ENCODE measurements around the gene MRPL40.

MRPL40 gene

DNA sequence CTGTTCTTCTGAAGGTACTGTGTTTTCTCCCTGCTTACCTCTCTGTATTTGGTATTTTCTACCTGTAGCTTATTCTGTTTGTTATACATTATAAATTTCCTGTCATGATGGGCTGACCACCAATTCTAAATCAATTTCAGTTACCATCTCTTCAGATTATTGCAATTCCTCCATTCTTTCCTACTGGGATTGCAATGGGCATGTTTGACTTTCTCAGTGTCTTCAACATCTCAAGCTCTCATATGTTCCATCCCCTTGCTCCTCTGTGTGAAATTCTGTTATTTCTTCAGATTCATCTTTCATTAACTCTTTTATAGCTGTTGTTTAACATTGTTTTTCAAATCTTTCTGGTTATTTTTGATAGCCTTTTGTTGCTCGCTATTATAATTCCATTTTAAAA is 30.7 kb downstream of the MRPL40 start:
- no peak for DNase-seq (ENCODE audit: low read depth)

DNA sequence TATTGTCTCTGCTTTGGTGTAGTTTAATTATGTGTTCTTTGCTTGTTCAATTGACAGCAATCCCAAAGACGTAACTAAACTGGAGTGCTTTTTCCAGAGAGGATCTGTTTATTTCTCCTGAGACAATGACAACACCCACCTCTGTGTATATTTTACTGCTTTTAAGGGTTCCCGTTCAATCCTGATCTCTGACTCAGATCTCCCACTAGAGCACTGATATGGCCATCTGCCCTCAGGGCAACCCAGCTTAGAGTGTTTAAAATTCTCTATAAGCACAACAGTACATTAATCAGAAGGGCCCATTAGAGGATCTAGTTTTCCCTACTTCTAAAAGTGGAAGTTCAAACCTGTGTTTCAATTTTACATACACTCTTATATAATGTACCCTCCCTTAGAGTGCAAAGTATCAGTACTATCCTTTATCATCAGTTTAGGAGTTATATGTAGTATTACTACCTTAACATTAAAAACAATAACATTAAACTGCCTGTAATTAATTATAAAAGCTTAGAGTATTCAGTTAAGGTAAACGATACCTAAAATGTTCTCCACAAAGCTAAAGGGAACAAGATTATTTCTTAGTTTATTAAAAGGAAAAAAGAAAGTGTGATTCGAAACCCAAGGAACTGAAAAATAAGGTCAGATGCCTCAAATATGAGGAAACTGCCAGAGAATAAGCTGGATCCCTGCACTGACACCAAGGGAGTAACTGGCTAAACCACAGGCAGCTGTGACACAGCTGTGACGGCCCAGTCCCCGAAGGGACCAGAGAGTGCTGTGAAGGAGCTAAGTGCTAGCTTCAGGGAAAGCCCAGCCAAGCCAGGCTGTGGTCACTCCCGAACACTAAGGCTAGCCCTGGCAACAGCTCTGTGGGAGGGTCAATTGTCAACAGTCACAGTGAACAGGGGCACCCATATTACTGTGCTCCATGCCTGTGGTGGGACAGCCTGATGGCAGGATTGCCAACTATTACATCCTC is 31.4 kb downstream of the MRPL40 start:
- DNase-seq (ENCODE audit: low read depth) = no peak

DNA sequence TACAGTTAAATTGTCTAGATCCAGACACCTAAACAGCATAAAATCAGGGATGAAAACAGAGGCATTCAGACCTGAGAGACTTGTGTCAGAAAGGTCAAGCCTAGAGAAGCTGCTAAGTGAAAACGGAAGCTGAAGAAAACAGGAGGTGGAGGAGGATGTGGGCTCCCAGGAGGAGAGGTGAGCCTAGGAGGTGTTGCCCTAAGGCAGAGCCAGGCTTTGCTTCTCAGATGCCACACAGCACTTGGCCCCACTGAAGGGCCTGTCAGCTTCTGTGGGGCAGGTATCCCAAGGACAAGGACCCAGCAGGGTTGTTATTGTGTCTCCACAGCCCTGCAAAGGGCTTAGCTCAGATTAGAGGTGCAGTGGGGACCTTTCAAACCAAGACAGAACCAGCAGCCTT is 32.2 kb downstream of the MRPL40 start:
- no peak for DNase-seq (ENCODE audit: low read depth)

DNA sequence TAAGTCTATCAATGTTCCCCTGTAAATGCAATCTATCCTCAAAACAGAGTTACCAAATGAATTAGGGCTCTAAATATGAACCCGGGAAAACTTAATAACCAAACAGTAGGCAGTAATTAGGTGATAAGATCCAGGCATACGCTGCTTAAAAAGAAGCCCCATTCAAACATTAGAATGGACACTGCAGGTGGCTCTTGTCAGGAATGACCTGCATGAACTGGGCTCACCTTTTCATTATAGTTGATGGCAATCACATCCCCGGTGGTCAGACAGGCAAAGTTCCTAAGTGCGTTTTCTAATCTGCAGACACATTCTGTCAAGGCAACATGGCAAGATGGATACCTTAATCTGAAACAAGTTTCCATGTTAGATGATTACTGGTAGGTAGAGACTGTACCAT is 32.6 kb downstream of the MRPL40 start:
- DNase-seq (ENCODE audit: low read depth) = no peak

DNA sequence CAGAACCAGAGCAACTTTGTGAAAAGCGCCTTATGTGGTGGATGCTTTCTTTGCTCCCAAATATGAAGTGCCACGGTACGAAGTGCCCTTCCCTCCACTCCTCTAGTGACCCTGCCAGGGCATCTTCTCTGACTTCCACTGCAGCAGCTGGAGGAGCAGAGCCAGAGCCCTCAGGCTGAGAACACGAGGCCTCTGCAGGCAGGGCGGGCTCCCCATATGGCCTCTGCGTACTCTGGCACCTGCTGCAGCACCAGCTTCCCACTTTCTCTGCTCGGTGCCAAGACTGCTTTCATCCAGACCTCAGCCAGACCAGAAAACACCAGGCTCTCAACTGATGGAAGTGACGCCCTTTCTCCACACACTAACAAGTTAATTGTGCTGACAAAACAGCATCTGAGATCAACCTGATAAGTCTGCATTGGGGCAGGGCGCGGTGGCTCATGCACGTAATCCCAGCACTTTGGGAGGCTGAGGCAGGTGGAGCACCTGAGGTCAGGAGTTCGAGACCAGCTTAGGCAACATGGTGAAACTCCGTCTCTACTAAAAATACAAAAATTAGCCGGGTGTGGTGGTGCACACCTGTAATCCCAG is 33.9 kb downstream of the MRPL40 start:
- DNase-seq (ENCODE audit: low read depth) = no peak

DNA sequence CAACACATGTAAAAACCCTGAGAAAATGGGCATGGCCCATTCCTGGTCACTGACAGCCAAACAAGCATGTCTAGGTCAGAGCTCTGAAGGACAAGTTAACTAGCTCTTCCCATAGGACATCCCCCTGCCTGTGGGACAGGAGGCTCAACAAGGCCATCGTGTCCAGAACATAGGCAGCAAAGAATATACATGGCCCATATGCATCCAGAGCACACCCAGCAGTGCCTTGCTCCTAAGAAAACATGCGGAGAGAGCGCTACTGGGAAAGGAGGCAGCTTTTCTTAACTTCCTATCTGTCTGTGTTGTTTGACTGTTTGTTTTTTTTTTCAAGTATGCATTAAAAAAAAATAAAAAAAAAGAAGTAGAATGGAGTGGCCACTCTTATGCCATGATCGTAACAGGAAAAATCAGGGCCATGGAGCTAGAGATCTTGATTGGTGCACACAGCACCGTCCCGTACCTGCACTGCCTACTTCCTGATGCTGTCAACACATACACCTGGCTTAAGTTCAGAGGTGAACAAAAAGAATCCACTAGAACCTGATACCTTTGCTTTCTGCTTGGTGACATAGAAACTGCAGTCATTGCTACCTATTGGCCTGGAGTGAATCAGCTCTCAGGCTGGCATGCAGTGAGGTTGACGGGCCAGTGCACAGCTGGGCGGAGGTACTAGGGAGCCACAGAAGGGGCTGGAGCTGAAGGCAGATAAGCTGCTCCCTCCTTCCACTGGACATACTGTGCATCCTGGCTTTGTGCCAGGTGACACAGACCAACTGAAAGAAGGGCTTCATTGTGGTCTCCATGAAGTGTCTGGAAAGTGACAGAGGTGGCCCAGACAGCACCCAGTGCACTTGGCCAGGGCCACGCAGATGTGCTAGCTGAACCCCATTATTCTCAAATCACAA is 34.8 kb downstream of the MRPL40 start:
- no peak for DNase-seq (ENCODE audit: low read depth)

DNA sequence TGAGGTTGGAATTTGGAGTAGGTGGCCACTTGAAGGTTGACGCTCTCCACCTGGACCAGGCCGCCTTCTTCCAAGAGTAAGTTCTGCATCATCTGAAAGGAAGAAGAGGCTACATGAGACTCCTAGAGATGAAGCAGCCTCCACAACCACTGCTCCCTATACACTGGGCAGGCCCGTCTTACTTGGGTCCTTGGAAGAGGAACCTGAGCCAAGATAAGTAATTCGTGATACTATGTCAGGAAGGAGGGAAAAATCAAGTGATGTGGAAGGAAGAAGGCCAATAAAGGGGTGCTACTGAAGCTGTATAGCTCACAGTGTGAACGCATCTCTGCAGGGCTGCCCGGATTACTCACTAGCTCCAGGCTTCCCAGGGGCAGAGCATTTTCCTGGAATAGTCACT is 35.6 kb downstream of the MRPL40 start:
- DNase-seq (ENCODE audit: low read depth) = no peak

DNA sequence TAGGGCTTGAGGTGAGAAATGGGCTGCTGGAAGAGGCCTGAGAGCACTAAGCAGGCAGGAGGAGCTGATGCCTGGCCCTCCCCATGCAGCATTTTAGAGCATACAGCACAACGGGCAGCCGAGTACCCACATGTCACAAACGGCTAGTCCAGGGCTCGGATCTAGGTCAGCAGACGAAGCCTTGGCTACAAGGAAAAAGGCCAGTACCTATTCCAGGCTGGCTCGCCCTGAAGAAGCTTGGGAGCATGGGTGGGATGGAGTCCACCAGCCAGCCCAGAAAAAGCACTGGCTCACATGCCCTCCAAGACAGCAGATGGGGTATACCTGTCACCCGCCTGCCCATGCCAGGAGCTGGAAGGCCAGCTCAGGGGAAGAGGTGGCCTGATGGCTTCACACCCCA is 37.1 kb downstream of the MRPL40 start:
- no peak for DNase-seq (ENCODE audit: low read depth)

DNA sequence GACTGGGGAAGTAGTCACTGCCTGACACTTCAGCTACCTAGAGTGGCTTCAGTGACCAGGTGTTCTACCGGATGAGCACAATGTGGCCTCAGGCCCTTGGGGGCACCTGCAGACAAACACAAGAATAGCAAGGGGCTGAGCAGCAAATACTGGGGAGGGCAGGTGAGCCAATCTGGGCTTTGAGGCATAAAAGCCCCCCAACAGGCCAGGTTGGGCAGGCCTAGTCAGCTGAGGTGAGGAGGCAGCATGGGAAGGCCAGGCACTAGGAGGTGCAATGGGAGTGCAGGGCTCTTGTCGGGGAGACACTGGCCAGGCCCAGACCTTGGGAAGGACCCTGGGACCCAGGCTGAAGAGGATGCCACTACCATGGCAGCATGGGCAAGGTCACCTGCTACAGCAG is 37.7 kb downstream of the MRPL40 start:
- DNase-seq (ENCODE audit: low read depth) = no peak

DNA sequence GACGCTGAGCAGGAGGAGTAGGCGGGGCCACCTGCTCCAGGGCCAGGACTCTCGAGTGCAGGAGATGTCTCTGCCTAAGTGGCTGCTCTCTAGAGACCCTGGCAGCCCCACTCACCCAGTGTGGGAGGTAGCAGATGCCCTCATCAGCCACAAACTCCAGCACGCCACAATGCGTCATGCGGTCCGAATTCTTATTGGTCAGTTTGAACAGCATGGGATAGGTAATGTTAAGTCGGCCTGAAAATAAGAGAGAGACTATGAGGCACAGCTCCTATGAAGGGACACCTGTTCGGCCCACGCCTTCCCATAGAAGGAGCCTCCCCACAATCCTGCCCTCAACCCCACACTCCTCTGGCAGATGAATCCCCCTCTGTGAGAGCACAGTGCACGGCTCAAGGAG is 39.2 kb downstream of the MRPL40 start:
- no peak for DNase-seq (ENCODE audit: low read depth)

DNA sequence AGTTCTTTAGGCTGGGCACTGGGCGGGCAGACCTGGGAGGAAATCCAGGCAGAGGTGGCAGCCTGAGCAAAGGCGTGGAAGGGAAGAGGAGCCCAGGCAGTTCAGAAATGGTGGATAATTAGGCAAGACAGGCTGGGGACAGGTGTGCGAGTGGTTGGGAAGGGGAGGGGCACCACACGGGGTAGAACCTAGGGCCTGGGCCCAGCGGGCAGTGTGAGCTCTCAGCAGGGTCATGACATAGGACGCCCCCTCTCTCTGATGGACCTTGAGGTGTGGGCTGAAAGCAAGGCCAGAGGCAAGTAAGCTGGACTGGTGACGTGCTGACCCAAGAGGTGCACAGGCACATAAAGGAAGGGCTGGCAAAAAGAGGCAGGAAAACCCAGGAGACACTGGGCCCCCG is 39.9 kb downstream of the MRPL40 start:
- DNase-seq (ENCODE audit: low read depth) = no peak

DNA sequence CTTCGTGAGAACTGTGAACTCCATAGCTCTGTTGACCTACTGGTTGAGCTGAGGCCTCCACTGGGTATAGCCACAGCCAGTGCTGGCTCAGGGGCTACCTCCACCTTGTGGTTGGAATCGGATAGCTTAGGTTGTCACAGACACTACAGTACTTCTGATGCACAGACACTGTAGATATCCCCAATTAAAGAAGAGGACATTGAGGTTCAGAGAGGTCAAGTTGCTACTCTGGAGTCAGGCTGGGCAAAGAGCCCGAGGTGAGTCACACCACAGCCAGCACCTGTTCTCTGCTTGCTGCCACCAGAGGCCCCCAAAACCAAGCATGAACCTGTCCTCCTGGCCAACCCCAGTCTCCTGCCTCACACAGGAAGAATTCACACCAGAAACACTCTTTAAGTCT is 41.2 kb downstream of the MRPL40 start:
- no peak for DNase-seq (ENCODE audit: low read depth)

DNA sequence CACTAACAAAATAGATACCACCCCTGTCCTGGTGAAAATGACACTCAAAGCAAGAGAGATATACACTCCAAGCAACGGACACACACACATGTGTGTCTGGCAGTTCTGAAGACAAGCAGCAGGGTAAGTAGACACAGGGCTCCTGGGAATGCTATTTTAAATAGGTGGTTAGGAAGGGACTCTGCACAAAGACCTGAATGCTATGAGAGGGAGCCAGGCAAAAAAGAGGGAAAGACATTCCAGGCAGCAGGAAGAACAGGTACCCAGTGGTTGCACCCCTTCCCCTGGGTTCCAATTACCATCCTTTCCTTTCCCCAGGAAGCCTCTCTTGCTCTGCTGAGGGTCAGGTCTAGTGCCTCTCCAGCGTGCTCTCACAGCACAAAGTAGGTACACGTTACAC is 43.7 kb downstream of the MRPL40 start:
- no peak for DNase-seq (ENCODE audit: low read depth)

DNA sequence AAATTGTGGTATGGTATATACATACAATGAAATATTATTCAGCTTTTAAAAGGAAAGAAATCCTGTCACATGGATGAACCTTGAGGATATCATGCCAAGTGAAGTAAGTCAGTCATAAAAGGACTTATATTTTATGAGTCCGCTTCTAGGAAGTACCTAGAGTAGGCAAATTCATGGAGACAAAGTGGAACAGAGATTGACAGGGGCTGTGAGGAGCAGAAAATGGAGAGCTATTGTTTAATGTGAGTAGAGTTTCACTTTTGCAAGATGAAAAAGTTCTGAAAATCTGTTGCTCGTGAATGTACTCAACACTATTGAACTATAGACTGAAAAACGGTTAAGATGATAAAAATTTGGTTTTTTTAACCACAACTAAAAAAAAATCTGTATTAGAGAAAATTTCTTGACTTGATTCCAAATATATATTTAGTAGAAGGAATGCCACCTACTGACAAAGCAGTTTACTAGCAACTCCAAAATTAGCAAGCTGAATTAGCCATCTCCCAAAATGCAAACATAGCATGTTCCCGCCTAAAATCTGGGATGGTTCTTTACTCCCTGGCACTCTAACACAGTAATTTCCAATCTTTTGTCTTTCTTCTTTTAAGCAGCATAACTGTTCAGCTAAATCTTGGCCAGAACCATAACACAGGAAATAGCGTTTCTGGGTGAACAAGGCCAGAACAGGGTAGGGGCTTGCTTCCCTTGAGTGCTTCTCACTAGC is 45.1 kb downstream of the MRPL40 start:
- DNase-seq (ENCODE audit: low read depth) = no peak

DNA sequence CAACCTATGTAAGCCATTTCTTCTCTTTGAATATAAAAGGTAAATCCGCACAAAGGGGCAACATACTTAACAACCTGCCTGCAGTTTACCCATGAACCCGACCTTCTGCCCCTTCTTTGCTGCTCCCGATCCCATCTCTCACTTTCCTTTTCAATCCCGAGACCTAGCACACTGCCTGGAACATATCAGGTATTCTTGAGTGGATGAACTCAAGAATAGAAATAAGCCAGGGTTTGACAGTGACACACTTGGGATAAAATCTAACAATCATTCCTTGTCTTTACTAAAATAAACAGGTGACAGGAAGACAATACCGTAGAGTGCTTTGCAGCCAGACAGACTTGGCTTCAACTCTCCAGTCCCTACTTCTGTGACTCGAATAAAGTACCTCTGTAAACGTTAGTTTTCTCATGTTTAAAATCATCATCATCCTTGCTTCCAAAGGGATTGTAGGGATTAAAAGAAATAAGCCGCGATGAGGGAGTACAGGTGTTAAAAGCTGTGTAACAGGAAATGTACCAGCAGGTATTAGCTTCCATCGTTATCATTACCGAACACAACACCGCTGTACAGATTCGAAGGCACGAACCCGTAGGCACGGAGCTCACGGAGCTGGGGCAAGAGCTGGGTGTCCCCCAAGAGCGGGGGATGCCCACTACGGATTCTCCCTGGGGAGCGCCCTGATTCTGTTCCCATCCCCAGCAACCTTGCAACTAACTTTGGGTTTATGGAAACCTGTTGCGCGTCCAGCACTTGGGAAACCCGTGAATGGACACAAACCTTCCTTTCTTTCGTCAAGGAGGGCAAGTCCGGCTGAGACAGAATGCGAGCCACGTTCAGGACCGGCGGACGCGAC is 45.9 kb downstream of the MRPL40 start:
- no peak for DNase-seq (ENCODE audit: low read depth)

DNA sequence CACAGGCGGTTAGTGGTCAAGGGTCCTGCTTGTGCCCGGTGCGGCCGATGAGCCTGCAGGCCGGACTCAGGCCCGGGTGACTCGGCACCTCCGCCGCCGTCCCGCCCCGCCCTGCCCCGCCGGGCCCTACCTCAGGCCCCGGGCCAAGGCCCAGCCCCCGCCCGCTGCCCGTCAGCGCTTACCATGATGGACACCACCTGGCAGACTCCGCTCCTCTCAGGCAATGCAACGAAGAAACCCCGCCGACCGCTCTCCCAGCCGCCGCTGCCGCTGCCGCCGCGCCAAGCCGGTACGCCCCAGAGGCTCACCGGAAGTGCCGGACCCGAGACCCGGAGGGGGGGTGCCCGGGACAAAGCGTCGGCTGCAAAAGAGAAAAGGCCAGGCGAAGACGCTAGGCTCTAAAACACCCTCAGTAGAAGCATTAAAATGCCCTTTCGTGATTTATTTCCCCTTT is 46.6 kb downstream of the MRPL40 start, which contains the start of gene UFD1:
UFD1 (minus strand) TSS at position 293 of the 454 bp plus-strand sequence; CDS start at position 185, 108 bp downstream.
- DNase-seq (ENCODE audit: low read depth) = peak; percentile 70

DNA sequence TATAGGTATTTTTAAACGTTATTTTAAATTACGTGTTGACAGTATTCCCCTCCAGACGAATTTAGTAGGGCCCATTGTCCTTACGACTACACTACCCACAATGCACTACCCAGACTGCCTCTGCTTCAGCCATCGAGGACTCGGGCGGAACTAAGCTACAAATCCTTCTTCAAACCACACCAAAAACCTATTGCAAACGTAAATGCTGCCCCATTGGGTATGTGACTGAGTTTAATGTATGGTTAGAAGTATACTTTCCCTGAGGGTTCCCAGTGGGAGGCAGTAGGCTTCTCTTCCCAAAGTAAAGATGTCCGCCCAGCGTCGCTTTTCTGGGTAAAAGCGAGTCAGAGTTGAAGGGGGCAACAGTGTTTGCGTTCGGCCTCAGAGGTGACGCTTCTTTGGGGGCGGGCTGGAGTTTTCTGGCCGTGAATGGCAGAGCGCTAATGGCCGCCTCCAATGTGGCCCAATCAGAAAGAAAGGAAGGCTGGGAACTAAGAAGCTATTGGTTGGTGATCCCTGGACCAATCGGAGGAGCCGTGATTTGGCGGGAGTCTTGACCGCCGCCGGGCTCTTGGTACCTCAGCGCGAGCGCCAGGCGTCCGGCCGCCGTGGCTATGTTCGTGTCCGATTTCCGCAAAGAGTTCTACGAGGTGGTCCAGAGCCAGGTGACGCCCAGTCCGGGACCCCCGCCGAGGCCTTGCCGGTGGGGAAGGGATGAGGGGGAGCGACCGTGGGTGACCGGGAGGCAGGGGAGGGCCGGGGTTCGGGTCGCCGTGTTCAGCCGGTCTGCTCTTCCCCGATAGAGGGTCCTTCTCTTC is 47.2 kb downstream of the MRPL40 start, which contains the start of gene CDC45:
CDC45 (plus strand) TSS at position 566 of the 818 bp plus-strand sequence; CDS start at position 615, 49 bp downstream.
- peak; percentile 86 for DNase-seq (ENCODE audit: low read depth)

DNA sequence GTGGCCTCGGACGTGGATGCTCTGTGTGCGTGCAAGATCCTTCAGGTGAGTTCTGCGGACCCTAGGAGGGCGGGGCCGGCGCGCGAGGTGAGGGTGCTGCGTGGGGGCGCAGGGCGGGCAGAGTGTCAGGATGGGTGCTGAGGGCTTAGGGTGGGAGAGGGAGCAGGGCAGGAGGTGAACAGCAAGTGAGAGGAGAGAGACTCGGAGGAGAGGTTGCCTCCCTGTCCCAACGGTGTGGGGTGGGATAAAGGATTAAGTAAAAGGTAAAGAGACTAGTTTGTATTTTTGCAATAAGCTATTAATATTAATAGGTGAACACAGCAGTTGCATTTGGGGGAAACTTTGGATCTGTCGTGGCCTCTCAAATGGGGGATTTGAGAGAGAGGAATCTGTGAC is 47.8 kb downstream of the MRPL40 start:
- DNase-seq (ENCODE audit: low read depth) = no peak

DNA sequence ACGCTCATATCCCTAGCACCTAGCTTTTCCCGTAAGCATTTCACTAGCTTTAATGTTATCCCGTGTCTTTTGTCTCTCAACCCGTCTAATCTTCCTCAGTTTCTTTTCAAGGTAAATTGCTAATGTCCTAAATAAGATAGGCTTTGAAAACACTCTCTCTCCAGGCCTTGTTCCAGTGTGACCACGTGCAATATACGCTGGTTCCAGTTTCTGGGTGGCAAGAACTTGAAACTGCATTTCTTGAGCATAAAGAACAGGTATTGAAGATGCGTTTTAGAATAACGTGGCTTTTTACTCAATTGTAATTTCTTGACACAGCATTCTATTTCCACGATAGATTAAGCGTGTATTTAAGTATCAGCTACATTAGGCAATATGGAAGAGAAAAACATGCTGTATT is 48.4 kb downstream of the MRPL40 start:
- DNase-seq (ENCODE audit: low read depth) = no peak

DNA sequence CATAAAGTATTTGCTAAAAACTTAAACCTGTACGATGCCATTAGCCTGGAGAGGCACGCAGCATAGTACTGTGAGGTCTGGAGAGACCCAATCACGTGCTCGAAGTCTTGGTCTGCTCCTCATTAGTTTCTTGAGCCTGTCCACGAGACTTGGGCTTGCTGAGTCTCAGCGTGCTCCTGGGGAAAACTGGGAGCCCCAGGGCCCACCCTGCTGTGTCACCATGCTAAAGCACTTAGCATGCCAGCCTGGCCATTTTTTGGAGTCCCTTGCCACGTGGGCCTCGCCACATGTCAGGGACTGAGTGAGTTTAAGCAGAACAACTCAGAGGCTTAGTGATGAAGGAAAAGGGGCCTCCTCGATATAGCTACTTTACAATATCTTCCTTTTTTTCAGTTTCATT is 50.0 kb downstream of the MRPL40 start:
- DNase-seq (ENCODE audit: low read depth) = no peak

Measured in activated T-helper 1 cell treated with Interleukin-2 at 50 U/mL for 16 hours (primary cell).